ENCODE measurements around the gene SNX33. TPM values are rescaled to one million over a fixed set of nuclear protein-coding genes. Genes with fewer than 3 reads are reported as not detected.
"Not testable (repeated sequence)": the region's sequence is repeated elsewhere in the genome, so short reads cannot be mapped to it uniquely, and the experiment has no call there.

SNX33 gene
- total RNA-seq, 1 donor from 2014 or later = 10.1 TPM

GRCh38 chr15:75625542-75626347, 22.0 kb upstream of the SNX33 start, which contains the start of gene SNUPN:
SNUPN (minus strand) TSS chr15:75625725; CDS start chr15:75621051, 4,674 bp downstream.
- Histone ChIP-seq H3K36me3 (no peaks in the 10 kb centered on the region), H3K9ac (peak within 1 kb of the TSS; percentile 46), H3K4me2 (peak within 1 kb of the TSS; percentile 85), H3K27me3 (no peaks in the 10 kb centered on the region), H3K9me3 (ENCODE audit: low read depth) (no peaks in the 10 kb centered on the region), H3K27ac (peak within 1 kb of the TSS; percentile 83), H4K20me1 (ENCODE audit: low read depth) (no peaks in the 10 kb centered on the region), H3F3A (ENCODE audit: low read depth) (peaks cover 33% of the 10 kb centered on the region), H2AFZ (replicated peaks) (peak within 1 kb of the TSS; percentile 95), H3K4me1 (peaks cover 5% of the 10 kb centered on the region), H3K4me3 (peak within 1 kb of the TSS; percentile 82), H3K79me2 (ENCODE audit: low read depth) (no peaks in the 10 kb centered on the region)
- peaks cover 6% of the 10 kb centered on the region for H3K36me3 Mint-ChIP-seq
- TF ChIP-seq EZH2phosphoT487 (IDR thresholded peaks at IDR 0.05) (no peak), EZH2 (IDR thresholded peaks at IDR 0.05) (no peak)
- TF ChIP-seq, protein P1, sequence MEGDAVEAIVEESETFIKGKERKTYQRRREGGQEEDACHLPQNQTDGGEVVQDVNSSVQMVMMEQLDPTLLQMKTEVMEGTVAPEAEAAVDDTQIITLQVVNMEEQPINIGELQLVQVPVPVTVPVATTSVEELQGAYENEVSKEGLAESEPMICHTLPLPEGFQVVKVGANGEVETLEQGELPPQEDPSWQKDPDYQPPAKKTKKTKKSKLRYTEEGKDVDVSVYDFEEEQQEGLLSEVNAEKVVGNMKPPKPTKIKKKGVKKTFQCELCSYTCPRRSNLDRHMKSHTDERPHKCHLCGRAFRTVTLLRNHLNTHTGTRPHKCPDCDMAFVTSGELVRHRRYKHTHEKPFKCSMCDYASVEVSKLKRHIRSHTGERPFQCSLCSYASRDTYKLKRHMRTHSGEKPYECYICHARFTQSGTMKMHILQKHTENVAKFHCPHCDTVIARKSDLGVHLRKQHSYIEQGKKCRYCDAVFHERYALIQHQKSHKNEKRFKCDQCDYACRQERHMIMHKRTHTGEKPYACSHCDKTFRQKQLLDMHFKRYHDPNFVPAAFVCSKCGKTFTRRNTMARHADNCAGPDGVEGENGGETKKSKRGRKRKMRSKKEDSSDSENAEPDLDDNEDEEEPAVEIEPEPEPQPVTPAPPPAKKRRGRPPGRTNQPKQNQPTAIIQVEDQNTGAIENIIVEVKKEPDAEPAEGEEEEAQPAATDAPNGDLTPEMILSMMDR (IDR thresholded peaks at IDR 0.05) = no peak
- peaks cover 8% of the 10 kb centered on the region for H3K4me1 Mint-ChIP-seq
- no peaks in the 10 kb centered on the region for H3K9me3 Mint-ChIP-seq
- H3K27me3 Mint-ChIP-seq (ENCODE audit: insufficient read depth, low read depth) = peaks cover 6% of the 10 kb centered on the region
- peak; percentile 96 for DNase-seq (ENCODE audit: low spot score)
- H3K27ac Mint-ChIP-seq = peak within 1 kb of the TSS; percentile 94
- peak within 1 kb of the TSS; percentile 91 for H3K4me3 Mint-ChIP-seq

GRCh38 chr15:75631935-75632334, 15.8 kb upstream of the SNX33 start:
- H3K36me3 Mint-ChIP-seq = no peaks in the 10 kb centered on the region
- H2AFZ ChIP-seq (replicated peaks) = no peak overlapping the region
- no peaks in the 10 kb centered on the region for H3K36me3 ChIP-seq
- H3K4me1 Mint-ChIP-seq = no peaks in the 10 kb centered on the region
- peaks cover 2% of the 10 kb centered on the region for H3K27me3 Mint-ChIP-seq (ENCODE audit: insufficient read depth, low read depth)
- H4K20me1 ChIP-seq (ENCODE audit: low read depth) = peaks cover 3% of the 10 kb centered on the region
- no peak overlapping the region for H3K4me3 ChIP-seq
- H3K4me3 Mint-ChIP-seq = no peak overlapping the region
- no peaks in the 10 kb centered on the region for H3K27me3 ChIP-seq
- H3K4me2 ChIP-seq = no peak overlapping the region
- H3K27ac ChIP-seq = no peak overlapping the region
- H3K9ac ChIP-seq = no peak overlapping the region
- H3K4me1 ChIP-seq = no peaks in the 10 kb centered on the region
- no peaks in the 10 kb centered on the region for H3K9me3 ChIP-seq (ENCODE audit: low read depth)
- no peak overlapping the region for H3K27ac Mint-ChIP-seq
- DNase-seq (ENCODE audit: low spot score) = no peak
- TF ChIP-seq, protein P1 (IDR thresholded peaks at IDR 0.05) = no peak
- TF ChIP-seq EZH2phosphoT487 (IDR thresholded peaks at IDR 0.05) (no peak), EZH2 (IDR thresholded peaks at IDR 0.05) (no peak)
- H3K9me3 Mint-ChIP-seq = no peaks in the 10 kb centered on the region
- H3F3A ChIP-seq (ENCODE audit: low read depth) = peaks cover 11% of the 10 kb centered on the region
- peaks cover 6% of the 10 kb centered on the region for H3K79me2 ChIP-seq (ENCODE audit: low read depth)

- Histone ChIP-seq H3F3A (ENCODE audit: low read depth) (peaks cover 12% of the 10 kb centered on the region), H3K79me2 (ENCODE audit: low read depth) (peaks cover 26% of the 10 kb centered on the region), H3K9ac (peak overlapping the region; percentile 42), H4K20me1 (ENCODE audit: low read depth) (peaks cover 23% of the 10 kb centered on the region)
- H3K4me1 ChIP-seq; H3K4me2 ChIP-seq; H3K9me3 ChIP-seq (ENCODE audit: low read depth); H3K27ac ChIP-seq; H3K4me3 Mint-ChIP-seq; H3K27me3 ChIP-seq; H3K36me3 ChIP-seq; H3K4me3 ChIP-seq; H3K27ac Mint-ChIP-seq; H2AFZ ChIP-seq (replicated peaks); DNase-seq (ENCODE audit: low spot score); H3K27me3 Mint-ChIP-seq (ENCODE audit: insufficient read depth, low read depth); H3K36me3 Mint-ChIP-seq; H3K9me3 Mint-ChIP-seq: not testable (repeated sequence)
- H3K4me1 Mint-ChIP-seq = peaks cover 15% of the 10 kb centered on the region
These were observed 13.8 kb upstream of the SNX33 start for GRCh38 chr15:75633922-75634321.

GRCh38 chr15:75636026-75636425, 11.7 kb upstream of the SNX33 start:
- Mint-ChIP-seq H3K4me1 (peaks cover 23% of the 10 kb centered on the region), H3K27ac (no peak overlapping the region), H3K27me3 (ENCODE audit: insufficient read depth, low read depth) (peaks cover 5% of the 10 kb centered on the region), H3K36me3 (peaks cover 2% of the 10 kb centered on the region), H3K4me3 (no peak overlapping the region), H3K9me3 (no peaks in the 10 kb centered on the region)
- DNase-seq (ENCODE audit: low spot score) = no peak
- Histone ChIP-seq H3K4me1 (no peaks in the 10 kb centered on the region), H3K36me3 (no peaks in the 10 kb centered on the region), H3K9me3 (ENCODE audit: low read depth) (no peaks in the 10 kb centered on the region), H3F3A (ENCODE audit: low read depth) (peaks cover 20% of the 10 kb centered on the region), H3K79me2 (ENCODE audit: low read depth) (peaks cover 36% of the 10 kb centered on the region), H2AFZ (replicated peaks) (no peak overlapping the region), H4K20me1 (ENCODE audit: low read depth) (peaks cover 31% of the 10 kb centered on the region), H3K27ac (no peak overlapping the region), H3K4me3 (no peak overlapping the region), H3K9ac (no peak overlapping the region), H3K4me2 (no peak overlapping the region), H3K27me3 (no peaks in the 10 kb centered on the region)
- TF ChIP-seq EZH2phosphoT487 (IDR thresholded peaks at IDR 0.05) (no peak), EZH2 (IDR thresholded peaks at IDR 0.05) (no peak)
- TF ChIP-seq, protein P1 (IDR thresholded peaks at IDR 0.05) = no peak
